B cell (primary cell): ENCODE data around the gene THSD4. TPM values are rescaled to one million over a fixed set of nuclear protein-coding genes. Genes with fewer than 3 reads are reported as not detected.

Source experiments
- ATAC-seq: fragments of 200-7000 bp; cut with Tn5 transposase; one replicate; pipeline ENCODE4 v1.10.0; 2021; ENCODE audit warnings: low read depth, mild to moderate bottlenecking, moderate number of reproducible peaks, moderate library complexity
- CTCF ChIA-PET: fragments of 350-600 bp; sonication (Branson Sonifier 250); formaldehyde crosslinking; loops from one replicate; lab custom pipeline; 2021; ENCODE audit warnings: antibody characterized with exemption, inconsistent platforms; lab: Charles Lee
- POLR2A ChIA-PET: fragments of 350-600 bp; sonication (Branson Sonifier 250); formaldehyde crosslinking; loops from one replicate; lab custom pipeline; 2021; ENCODE audit warnings: antibody characterized with exemption; lab: Charles Lee
- DNase-seq: peaks from one replicate; pipeline ENCODE4 v3.0.0; 2013
- H2AFZ ChIP-seq: 2 replicates; pipeline ENCODE4 v1.6.1; 2012; ENCODE audit warnings: mild to moderate bottlenecking, low read depth, low read length; ENCODE audit not compliant: insufficient read depth, poor library complexity, severe bottlenecking
- H3K27ac ChIP-seq, 2 donors: 1 replicate in 1 of 2; 2 replicates in 1 of 2; pipeline ENCODE4 v1.5.1; 2012 to 2013; ENCODE audit warnings: low read length in 2 of 2, mild to moderate bottlenecking in 2 of 2, moderate library complexity in 1 of 2
- H3K27me3 ChIP-seq, 4 experiments: fragments of 200-600 bp in 1 of 4; sonication (generic) in 1 of 4; replicated peaks in 1 of 4; 1 replicate in 2 of 4; 2 replicates in 2 of 4; pipeline versions ENCODE4 v1.6.1 to v1.7.0; 2013 to 2016; ENCODE audit warnings: low read length in 3 of 4, mild to moderate bottlenecking in 2 of 4, mixed read lengths in 1 of 4, moderate library complexity in 1 of 4; ENCODE audit not compliant: insufficient read depth in 4 of 4, control insufficient read depth in 3 of 4; ENCODE audit errors: control extremely low read depth in 1 of 4
- H3K36me3 ChIP-seq, 2 experiments: replicated peaks in 1 of 2; 1 replicate in 1 of 2; 2 replicates in 1 of 2; pipeline versions ENCODE4 v1.6.1 to v1.7.1; 2013; ENCODE audit warnings: low read length in 1 of 2; ENCODE audit not compliant: insufficient read depth in 2 of 2, control insufficient read depth in 1 of 2; ENCODE audit errors: control extremely low read depth in 1 of 2, extremely low read depth in 1 of 2
- H3K4me1 ChIP-seq, 2 donors: fragments of 200-600 bp in 1 of 2; sonication (generic) in 1 of 2; 1 replicate in 1 of 2; 2 replicates in 1 of 2; pipeline versions ENCODE4 v1.5.1 to v1.6.1; 2013 to 2017; ENCODE audit warnings: low read length in 2 of 2; ENCODE audit not compliant: control insufficient read depth in 2 of 2, insufficient read depth in 2 of 2
- H3K4me2 ChIP-seq: replicated peaks from 2 replicates; pipeline ENCODE3; 2012; ENCODE audit warnings: mild to moderate bottlenecking, low read depth, low read length; ENCODE audit not compliant: poor library complexity, severe bottlenecking
- H3K4me3 ChIP-seq, 5 experiments: fragments of 200-600 bp in 1 of 5; sonication (generic) in 1 of 5; 1 replicate in 3 of 5; 2 replicates in 2 of 5; pipeline versions ENCODE4 v1.5.1 to v1.7.0; 2011 to 2016; ENCODE audit warnings: low read length in 4 of 5, mild to moderate bottlenecking in 4 of 5, low read depth in 2 of 5, control low read depth in 1 of 5, moderate library complexity in 1 of 5; ENCODE audit not compliant: insufficient read depth in 1 of 5; ENCODE audit errors: control extremely low read depth in 1 of 5, extremely low read depth in 1 of 5
- H3K79me2 ChIP-seq: fragments of 200-600 bp; sonication (generic); one replicate; pipeline ENCODE4 v1.6.0; 2016; ENCODE audit warnings: low read length; ENCODE audit not compliant: control insufficient read depth, insufficient read depth
- H3K9ac ChIP-seq: fragments of 200-600 bp; sonication (generic); 2 replicates; pipeline ENCODE4 v1.6.1; 2017; ENCODE audit warnings: mild to moderate bottlenecking, low read length, moderate library complexity
- H3K9me3 ChIP-seq, 3 donors: one replicate each; pipeline versions ENCODE4 v1.6.1 to v1.7.1; 2013; ENCODE audit warnings: low read length in 2 of 3; ENCODE audit not compliant: control insufficient read depth in 2 of 3, insufficient read depth in 1 of 3; ENCODE audit errors: control extremely low read depth in 1 of 3
- H4K20me1 ChIP-seq: 2 replicates; pipeline ENCODE4 v1.6.0; 2012; ENCODE audit warnings: mild to moderate bottlenecking, low read length; ENCODE audit not compliant: insufficient read depth, control insufficient read depth, poor library complexity, severe bottlenecking
- H3K27ac Mint-ChIP-seq: one replicate; pipeline ENCODE4 v1.8.0; 2021; ENCODE audit warnings: mixed read lengths
- H3K27me3 Mint-ChIP-seq: one replicate; pipeline ENCODE4 v1.8.0; 2021; ENCODE audit warnings: mixed read lengths
- H3K4me1 Mint-ChIP-seq: one replicate; pipeline ENCODE4 v1.8.0; 2021; ENCODE audit warnings: mixed read lengths
- H3K4me3 Mint-ChIP-seq: one replicate; pipeline ENCODE4 v1.8.0; 2021; ENCODE audit warnings: mixed read lengths
- H3K9me3 Mint-ChIP-seq: one replicate; pipeline ENCODE4 v1.8.0; 2022; ENCODE audit warnings: mixed read lengths; ENCODE audit not compliant: insufficient read depth
- CTCF ChIP-seq: fragments of 200-600 bp; IDR thresholded peaks from one replicate; pipeline ENCODE4 v1.8.0; 2022; ENCODE audit warnings: antibody characterized with exemption, mild to moderate bottlenecking
- EZH2 ChIP-seq: IDR thresholded peaks from 2 replicates; pipeline ENCODE4 v1.6.1; 2012; ENCODE audit warnings: borderline replicate concordance, low read depth, mild to moderate bottlenecking, moderate library complexity, low read length; ENCODE audit not compliant: insufficient read depth, poor library complexity, severe bottlenecking
- WGBS: methylation state at CpG from one replicate; pipeline ENCODE4 v1.1.5; 2013; ENCODE audit warnings: missing lambda C conversion rate; ENCODE audit not compliant: insufficient coverage; 5-methylcytosine and 5-hydroxymethylcytosine counted together
- intact Hi-C: fragments of 100-400 bp; cut with micrococcal nuclease; formaldehyde crosslinking; loops from one replicate; pipeline ENCODE4 v1.10.0; 2022
- polyA plus RNA-seq: library from polyadenylated mRNA; depleted of rRNA; stranded (reverse); fragments of >200 nt; gene quantifications from 2 replicates; pipeline ENCODE4 v1.2.3, GENCODE V29; 2012
- total RNA-seq, 2 donors: library from RNA; stranded (reverse); fragments of 120-200 nt in 1 of 2; gene quantifications; 1 replicate in 1 of 2; 2 replicates in 1 of 2; pipeline versions ENCODE4 v1.2.3 to v1.2.4, GENCODE V29; 2013 to 2022

Gene THSD4
- total and polyA plus RNA-seq, 2 donors (not counting 1 experiment from before 2014, with no cell fraction given): not detected

- H3K27ac ChIP-seq: no peak overlapping the region
- no peak overlapping the region for H2AFZ ChIP-seq
- DNase-seq (no peak), ATAC-seq (no peak)
- ChIA-PET CTCF (no interaction called here), POLR2A (no interaction called here)
- no peak overlapping the region for H3K4me2 ChIP-seq
- no peaks in the 10 kb centered on the region for H3K79me2 ChIP-seq
- WGBS: no CpG with 5 or more reads among the region's 6 CpGs
- no peaks in the 10 kb centered on the region for H3K4me1 Mint-ChIP-seq
- H3K9me3 Mint-ChIP-seq: no peaks in the 10 kb centered on the region
- H3K27me3 Mint-ChIP-seq: peaks cover 19% of the 10 kb centered on the region
- no peaks in the 10 kb centered on the region for H3K4me1 ChIP-seq
- H4K20me1 ChIP-seq: no peaks in the 10 kb centered on the region
- no peak overlapping the region for H3K27ac Mint-ChIP-seq
- H3K9me3 ChIP-seq: no peaks in the 10 kb centered on the region
- no peaks in the 10 kb centered on the region for H3K36me3 ChIP-seq
- no peak for TF ChIP-seq CTCF
- TF ChIP-seq EZH2: no peak
- H3K9ac ChIP-seq: no peak overlapping the region
- H3K4me3 ChIP-seq: no peak overlapping the region
- intact Hi-C loops: no loop called here
- H3K4me3 Mint-ChIP-seq: no peak overlapping the region
- no peaks in the 10 kb centered on the region for H3K27me3 ChIP-seq
Measured at GRCh38 chr15:71454462-71454996, 339.3 kb downstream of the THSD4 start.

- H3K4me2 ChIP-seq: no peak overlapping the region
- CTCF ChIA-PET: no interaction called here
- H4K20me1 ChIP-seq: no peaks in the 10 kb centered on the region
- no peaks in the 10 kb centered on the region for H3K36me3 ChIP-seq
- POLR2A ChIA-PET: no interaction called here
- WGBS: no CpG with 5 or more reads among the region's 3 CpGs
- no peaks in the 10 kb centered on the region for H3K4me1 Mint-ChIP-seq
- H3K4me1 ChIP-seq: no peaks in the 10 kb centered on the region
- H3K27me3 ChIP-seq: no peaks in the 10 kb centered on the region
- no peak overlapping the region for H3K9ac ChIP-seq
- H3K4me3 ChIP-seq: no peak overlapping the region
- H3K27me3 Mint-ChIP-seq: peaks cover 19% of the 10 kb centered on the region
- intact Hi-C loops: no loop called here
- no peak for TF ChIP-seq CTCF
- H3K9me3 Mint-ChIP-seq: no peaks in the 10 kb centered on the region
- H3K27ac Mint-ChIP-seq: no peak overlapping the region
- no peak for DNase-seq
- H3K4me3 Mint-ChIP-seq: no peak overlapping the region
- H3K79me2 ChIP-seq: no peaks in the 10 kb centered on the region
- H3K9me3 ChIP-seq: no peaks in the 10 kb centered on the region
- H3K27ac ChIP-seq: no peak overlapping the region
- no peak overlapping the region for H2AFZ ChIP-seq
- ATAC-seq: no peak
Measured at GRCh38 chr15:71455107-71455506, 339.8 kb downstream of the THSD4 start.
